Heart left ventricle (tissue), 16 donors: Measurements from ENCODE around the gene EXOC3L4. TPM values are rescaled to one million over a fixed set of nuclear protein-coding genes. Genes with fewer than 3 reads are reported as not detected.
A peak's percentile ranks its signal among the peaks of the same experiment; 100 is the strongest.

Experiments used
- ATAC-seq, 4 donors: fragments of 200-7000 bp; cut with Tn5 transposase; one replicate each; pipeline ENCODE4 v1.9.1; 2020 to 2022; ENCODE audit warnings: moderate library complexity in 4 of 4, mild to moderate bottlenecking in 3 of 4, moderate number of reproducible peaks in 1 of 4
- DNase-seq, 5 donors: peaks; one replicate each; pipeline ENCODE4 v3.0.0-alpha.2; 2020
- H3K27ac ChIP-seq, 12 donors: fragments of 200-600 bp; sonication (generic) in 4 of 12; one replicate each; pipeline versions ENCODE4 v1.5.0 to v1.8.0; 2016 to 2022; ENCODE audit warnings: mild to moderate bottlenecking in 2 of 12
- H3K27me3 ChIP-seq, 9 donors: fragments of 200-600 bp; sonication (generic) in 2 of 9; one replicate each; pipeline versions ENCODE4 v1.5.1 to v1.8.0; 2016 to 2022; ENCODE audit warnings: mild to moderate bottlenecking in 3 of 9
- H3K36me3 ChIP-seq, 9 donors: fragments of 200-600 bp; sonication (generic) in 2 of 9; one replicate each; pipeline versions ENCODE4 v1.5.0 to v1.8.0; 2018 to 2022; ENCODE audit warnings: mild to moderate bottlenecking in 2 of 9
- H3K4me1 ChIP-seq, 12 donors: fragments of 200-600 bp; sonication (generic) in 4 of 12; one replicate each; pipeline versions ENCODE4 v1.5.0 to v1.8.0; 2016 to 2022; ENCODE audit warnings: mild to moderate bottlenecking in 3 of 12
- H3K4me3 ChIP-seq, 12 donors: fragments of 200-600 bp; sonication (generic) in 4 of 12; one replicate each; pipeline versions ENCODE4 v1.5.0 to v1.8.0; 2017 to 2022; ENCODE audit warnings: mild to moderate bottlenecking in 9 of 12, moderate library complexity in 4 of 12
- H3K9me3 ChIP-seq, 12 donors: fragments of 200-600 bp; sonication (generic) in 4 of 12; one replicate each; pipeline versions ENCODE4 v1.5.0 to v1.8.0; 2016 to 2022; ENCODE audit warnings: mild to moderate bottlenecking in 1 of 12
- CTCF ChIP-seq, 12 donors: fragments of 200-600 bp; sonication (generic) in 4 of 12; IDR thresholded peaks; one replicate each; pipeline versions ENCODE4 v1.5.0 to v1.8.0; 2018 to 2022; ENCODE audit warnings: antibody characterized with exemption in 12 of 12, mild to moderate bottlenecking in 5 of 12
- POLR2A ChIP-seq, 2 donors: fragments of 450-650 bp; IDR thresholded peaks; one replicate each; pipeline ENCODE4 v1.6.1; 2017; ENCODE audit warnings: antibody characterized with exemption in 2 of 2, mild to moderate bottlenecking in 2 of 2, moderate library complexity in 2 of 2
- WGBS, 4 donors: extraction: QIAGEN DNeasy Blood & Tissue Kit in 2 of 4; methylation state at CpG; one replicate each; pipeline versions ENCODE4 v1.1.5 to v1.1.7; 2013 to 2018; 5-methylcytosine and 5-hydroxymethylcytosine counted together
- intact Hi-C, 10 donors: fragments of 100-400 bp; cut with DNase I; formaldehyde crosslinking; loops; one replicate each; pipeline versions ENCODE4 v1.11.1 to v1.14.2; 2022
- polyA plus RNA-seq, 2 donors: library from polyadenylated mRNA; stranded (reverse); fragments of 200-250 nt; gene quantifications; one replicate each; pipeline ENCODE4 v1.2.3, GENCODE V29; 2013
- total RNA-seq, 9 donors: library from RNA; depleted of rRNA in 2 of 9; stranded (reverse); fragments of >200 nt in 2 of 9; fragmentation: NEBNext Ultra II Directional in 3 of 9; extraction: Animal tissue kit (Norgen Biotek cat#: 25700) in 3 of 9; gene quantifications; one replicate each; pipeline versions ENCODE4 v1.1.0 to v1.2.4, GENCODE V29; 2016 to 2023
- donor health status: ischemic (EF 13 %, LVEDD 7.1; RV severe dilation, severe dysfunction).
- donor health status: healthy with polysubstance abuse.
- donor health status: DM: no; HTN: yes; CAD: no.
- donor health status: DM: no; HTN: no; CAD: no.
- donor health status: ischemic (EF 25% LVEDD 6.9; RV normal size, moderate dysfunction).
- donor health status: ischemic (EF 25% LVEDD 5.7; RV mildly dilated, moderate dysfunction).
- donor health status: healthy.
- donor health status: DM: yes; HTN: yes; CAD: no.
- donor health status: ischemic (EF 35%, LVEDD 5.7; RV mildly dilated, moderate dysfunction).
- donor health status: nonischemic (EF 11% LVEDD 7.7; RV severe dilation, severe dysfunction).
- donor health status: DM: yes; HTN: yes; CAD: no.
- donor health status: PGD.
- donor health status: ischemic (EF 29% LVEDD 5.4; RV normal size, mild dysfunction).
- donor health status: nonischemic (EF 23%, LVEDD 6.1; RV moderate dilation, normal function).

The EXOC3L4 gene
- total and polyA plus RNA-seq, 11 donors = 0.21 to 3.2 (median 0.47) TPM; not detected in 5

GRCh38 chr14:103093856-103094405, 594 bp upstream of the EXOC3L4 start:
- 72 to 86% (median 79%) methylated on average over 11 to 13 of the region's 13 CpGs for WGBS, 4 donors

GRCh38 chr14:103095210-103095778, 769 bp downstream of the EXOC3L4 start:
- peak overlapping the region in 3 of 12 donors; percentile 28 to 44 (median 30) for H3K4me3 ChIP-seq
- peak in 1 of 5 donors; percentile 40 for DNase-seq
- no peaks in the 10 kb centered on the region for H3K36me3 ChIP-seq

More at GRCh38 chr14:103093856-103094405, 594 bp upstream of the EXOC3L4 start:
- Histone ChIP-seq H3K27ac (peak overlapping the region in 9 of 12 donors; percentile 42 to 74 (median 61)), H3K27me3 (peaks cover 0 to 19% (median 0%) of the 10 kb centered on the region in 9 donors), H3K4me1 (peaks cover 0 to 32% (median 6%) of the 10 kb centered on the region in 12 donors), H3K4me3 (peak overlapping the region in 8 of 12 donors; percentile 12 to 44 (median 28)), H3K36me3 (no peaks in the 10 kb centered on the region), H3K9me3 (no peaks in the 10 kb centered on the region)
- peak in 1 of 5 donors; percentile 25 for DNase-seq
- TF ChIP-seq CTCF (IDR thresholded peaks at IDR 0.05) (no peak), POLR2A (IDR thresholded peaks at IDR 0.05) (no peak)
- intact Hi-C loops = loop anchor here in 3 of 10 donors (5.0 to 10.0 kb wide), 2 partner anchors 88 to 399 kb away; no protein-coding TSS in a partner anchor
- no peak for ATAC-seq

GRCh38 chr14:103096387-103096786, 1.9 kb downstream of the EXOC3L4 start:
- no peak for ATAC-seq
- DNase-seq = no peak
- intact Hi-C loops = loop anchor here in 2 of 10 donors (10.0 kb wide), 1 partner anchor 402 kb away; no protein-coding TSS in a partner anchor
- H3K27ac ChIP-seq = no peak overlapping the region
- H3K4me1 ChIP-seq = peaks cover 0 to 23% (median 3%) of the 10 kb centered on the region in 12 donors
- no peaks in the 10 kb centered on the region for H3K36me3 ChIP-seq
- H3K4me3 ChIP-seq = no peak overlapping the region
- H3K9me3 ChIP-seq = no peaks in the 10 kb centered on the region
- peaks cover 0 to 36% (median 9%) of the 10 kb centered on the region in 9 donors for H3K27me3 ChIP-seq
- TF ChIP-seq CTCF (IDR thresholded peaks at IDR 0.05) (no peak), POLR2A (IDR thresholded peaks at IDR 0.05) (no peak)
- 68 to 74% (median 72%) methylated on average over 4 of the region's 4 CpGs for WGBS, 4 donors

More at GRCh38 chr14:103095210-103095778, 769 bp downstream of the EXOC3L4 start:
- Histone ChIP-seq H3K27ac (peak overlapping the region in 2 of 12 donors; percentile 53 to 69), H3K27me3 (peaks cover 0 to 32% (median 6%) of the 10 kb centered on the region in 9 donors), H3K4me1 (peaks cover 0 to 32% (median 6%) of the 10 kb centered on the region in 12 donors), H3K9me3 (no peaks in the 10 kb centered on the region)
- 82 to 92% (median 92%) methylated on average over 6 to 11 of the region's 11 CpGs for WGBS, 4 donors
- ATAC-seq = no peak
- TF ChIP-seq CTCF (IDR thresholded peaks at IDR 0.05) (no peak), POLR2A (IDR thresholded peaks at IDR 0.05) (no peak)
- intact Hi-C loops = loop anchor here in 2 of 10 donors (10.0 kb wide), 1 partner anchor 400 kb away; no protein-coding TSS in a partner anchor
